HEK293 (cell line): ENCODE data around the gene PIK3C2B.

Source experiments
- ATF2 ChIP-seq: fragments of 450-650 bp; formaldehyde crosslinking; IDR thresholded peaks from 2 replicates; pipeline ENCODE4 v1.5.1; 2016; ENCODE audit warnings: missing biosample characterization, missing genetic modification characterization, low read depth
- EGR2 ChIP-seq: fragments of 450-650 bp; formaldehyde crosslinking; IDR thresholded peaks from 2 replicates; pipeline ENCODE4 v1.5.1; 2016; ENCODE audit warnings: low read depth, missing biosample characterization, missing genetic modification characterization
- GFI1B ChIP-seq: fragments of 450-650 bp; formaldehyde crosslinking; IDR thresholded peaks from 2 replicates; pipeline ENCODE4 v1.5.1; 2016; ENCODE audit warnings: missing biosample characterization, missing genetic modification characterization
- HOXC10 ChIP-seq: sonication (generic); formaldehyde crosslinking; IDR thresholded peaks from 2 replicates; pipeline ENCODE4 v1.8.1; 2023; ENCODE audit warnings: mild to moderate bottlenecking, missing genetic modification reagents
- HOXD13 ChIP-seq: sonication (generic); formaldehyde crosslinking; IDR thresholded peaks from 2 replicates; pipeline ENCODE4 v1.8.0; 2022; ENCODE audit warnings: missing genetic modification reagents, borderline replicate concordance
- KLF16 ChIP-seq: fragments of 450-650 bp; formaldehyde crosslinking; IDR thresholded peaks from 2 replicates; pipeline ENCODE4 v1.5.1; 2017; ENCODE audit warnings: missing biosample characterization, missing genetic modification characterization
- PRDM1 ChIP-seq: fragments of 450-650 bp; formaldehyde crosslinking; IDR thresholded peaks from 2 replicates; pipeline ENCODE4; 2016; ENCODE audit warnings: missing biosample characterization, missing genetic modification characterization
- SP3 ChIP-seq: fragments of 450-650 bp; formaldehyde crosslinking; IDR thresholded peaks from 2 replicates; pipeline ENCODE4 v1.5.1; 2016; ENCODE audit warnings: missing biosample characterization, missing genetic modification characterization
- TRIM28 ChIP-seq: IDR thresholded peaks from 2 replicates; pipeline ENCODE4 v1.6.1; 2011; ENCODE audit warnings: low read length, control low read depth, borderline replicate concordance
- TSHZ1 ChIP-seq: fragments of 450-650 bp; formaldehyde crosslinking; IDR thresholded peaks from 2 replicates; pipeline ENCODE4 v1.5.1; 2016; ENCODE audit warnings: missing biosample characterization, missing genetic modification characterization, borderline replicate concordance
- ZBTB21 ChIP-seq: fragments of 450-650 bp; formaldehyde crosslinking; IDR thresholded peaks from 2 replicates; pipeline ENCODE4 v1.5.1; 2017; ENCODE audit warnings: missing biosample characterization, missing genetic modification characterization
- ZBTB6 ChIP-seq: fragments of 450-650 bp; formaldehyde crosslinking; IDR thresholded peaks from 2 replicates; pipeline ENCODE4 v1.5.1; 2017; ENCODE audit warnings: missing biosample characterization, missing genetic modification characterization
- ZEB2 ChIP-seq: fragments of 450-650 bp; formaldehyde crosslinking; IDR thresholded peaks from 2 replicates; pipeline ENCODE4 v1.5.1; 2016; ENCODE audit warnings: missing biosample characterization, missing genetic modification characterization
- ZFP37 ChIP-seq: fragments of 450-650 bp; formaldehyde crosslinking; IDR thresholded peaks from 2 replicates; pipeline ENCODE4 v1.5.1; 2016; ENCODE audit warnings: missing biosample characterization, missing genetic modification characterization
- ZNF138 ChIP-seq: fragments of 450-650 bp; formaldehyde crosslinking; IDR thresholded peaks from 2 replicates; pipeline ENCODE4 v1.5.1; 2016; ENCODE audit warnings: missing biosample characterization, missing genetic modification characterization, borderline replicate concordance
- ZNF148 ChIP-seq: fragments of 450-650 bp; formaldehyde crosslinking; IDR thresholded peaks from 2 replicates; pipeline ENCODE4 v1.5.0; 2017; ENCODE audit warnings: missing biosample characterization, missing genetic modification characterization, borderline replicate concordance
- ZNF24 ChIP-seq: fragments of 450-650 bp; formaldehyde crosslinking; IDR thresholded peaks from 2 replicates; pipeline ENCODE4 v1.5.1; 2016; ENCODE audit warnings: missing biosample characterization, missing genetic modification characterization
- ZNF280D ChIP-seq: fragments of 450-650 bp; formaldehyde crosslinking; IDR thresholded peaks from 2 replicates; pipeline ENCODE4 v1.5.1; 2016; ENCODE audit warnings: missing biosample characterization, missing genetic modification characterization
- ZNF335 ChIP-seq: fragments of 450-650 bp; formaldehyde crosslinking; conservative IDR thresholded peaks from 2 replicates; pipeline ENCODE4 v1.5.1; 2016; ENCODE audit warnings: missing biosample characterization, missing genetic modification characterization
- ZNF416 ChIP-seq: fragments of 450-650 bp; formaldehyde crosslinking; IDR thresholded peaks from 2 replicates; pipeline ENCODE4 v1.5.1; 2016; ENCODE audit warnings: missing biosample characterization, missing genetic modification characterization
- ZNF423 ChIP-seq: fragments of 450-650 bp; formaldehyde crosslinking; IDR thresholded peaks from 2 replicates; pipeline ENCODE4 v1.5.1; 2016; ENCODE audit warnings: missing biosample characterization, missing genetic modification characterization
- ZNF48 ChIP-seq: fragments of 450-650 bp; formaldehyde crosslinking; IDR thresholded peaks from 2 replicates; pipeline ENCODE4 v1.5.1; 2016; ENCODE audit warnings: missing biosample characterization, missing genetic modification characterization
- ZNF580 ChIP-seq: fragments of 450-650 bp; formaldehyde crosslinking; IDR thresholded peaks from 2 replicates; pipeline ENCODE4 v1.5.1; 2016; ENCODE audit warnings: missing biosample characterization, missing genetic modification characterization
- ZNF677 ChIP-seq: fragments of 450-650 bp; IDR thresholded peaks from 2 replicates; pipeline ENCODE4 v1.5.0; 2018; ENCODE audit warnings: missing biosample characterization, mild to moderate bottlenecking, missing genetic modification characterization, moderate library complexity
- ZNF701 ChIP-seq: fragments of 450-650 bp; formaldehyde crosslinking; IDR thresholded peaks from 2 replicates; pipeline ENCODE4 v1.5.1; 2016; ENCODE audit warnings: missing biosample characterization, missing genetic modification characterization
- ZNF76 ChIP-seq: fragments of 450-650 bp; formaldehyde crosslinking; IDR thresholded peaks from 2 replicates; pipeline ENCODE4; 2016; ENCODE audit warnings: low read depth, missing biosample characterization, missing genetic modification characterization, borderline replicate concordance
- ZNF791 ChIP-seq: fragments of 450-650 bp; formaldehyde crosslinking; IDR thresholded peaks from 2 replicates; pipeline ENCODE4 v1.5.1; 2016; ENCODE audit warnings: missing biosample characterization, missing genetic modification characterization
- ZNF792 ChIP-seq: fragments of 450-650 bp; formaldehyde crosslinking; IDR thresholded peaks from 2 replicates; pipeline ENCODE4 v1.5.1; 2016; ENCODE audit warnings: missing biosample characterization, missing genetic modification characterization
- ZNF843 ChIP-seq: fragments of 450-650 bp; formaldehyde crosslinking; IDR thresholded peaks from 2 replicates; pipeline ENCODE4 v1.5.1; 2016; ENCODE audit warnings: missing biosample characterization, missing genetic modification characterization
- ZXDB ChIP-seq: fragments of 450-650 bp; formaldehyde crosslinking; IDR thresholded peaks from 2 replicates; pipeline ENCODE4 v1.5.1; 2016; ENCODE audit warnings: missing biosample characterization, missing genetic modification characterization

PIK3C2B gene

GRCh38 chr1:204506969-204507316, 12.3 kb upstream of the PIK3C2B start (continued):
- TF ChIP-seq ZNF280D (tag by site-specific recombination) (0 out of 2 replicates have a peak, but pooled peaks have one; percentile 20), ZNF677 (tag by site-specific recombination) (peak; percentile 29; the same call in 1 of the 2 replicates), ZNF148 (tag by site-specific recombination) (0 out of 2 replicates have a peak, but pooled peaks have one; percentile 71), ZNF138 (tag by site-specific recombination) (no peak), TRIM28 (no peak; the same call in 1 of the 2 replicates), ATF2 (tag by site-specific recombination) (peak; percentile 75), SP3 (tag by site-specific recombination) (peak; percentile 24; the same call in 1 of the 2 replicates), ZNF791 (tag by site-specific recombination) (no peak), KLF16 (tag by site-specific recombination) (peak; percentile 29; the same call in 1 of the 2 replicates), ZNF792 (tag by site-specific recombination) (no peak), EGR2 (no peak), ZEB2 (tag by site-specific recombination) (peak; percentile 6; the same call in 1 of the 2 replicates), ZNF580 (peak; percentile 85), ZNF701 (tag by site-specific recombination) (no peak), HOXC10 (CRISPR knock-in tag) (no peak), ZFP37 (tag by site-specific recombination) (0 out of 2 replicates have a peak, but pooled peaks have one; percentile 20), ZBTB21 (tag by site-specific recombination) (peak; percentile 73), GFI1B (tag by site-specific recombination) (peak; percentile 54; the same call in 1 of the 2 replicates), ZNF335 (tag by site-specific recombination) (no peak), ZNF48 (tag by site-specific recombination) (no peak), ZNF423 (tag by site-specific recombination) (no peak), ZNF843 (no peak), ZXDB (tag by site-specific recombination) (peak; percentile 53), TSHZ1 (peak; percentile 77; the same call in 1 of the 2 replicates), ZNF76 (tag by site-specific recombination) (peak; percentile 61; the same call in 1 of the 2 replicates), ZBTB6 (tag by site-specific recombination) (peak; percentile 44; the same call in 1 of the 2 replicates), ZNF416 (tag by site-specific recombination) (no peak), HOXD13 (CRISPR knock-in tag) (peak; percentile 65; the same call in 1 of the 2 replicates), PRDM1 (peak; percentile 68), ZNF24 (tag by site-specific recombination) (peak; percentile 80)
